Activated T-cell treated with anti-CD3 and anti-CD28 coated beads, Interleukin-2, amount 50 U/mL, for 48 hours (primary cell): Measurements from ENCODE around the gene BCAS1.
"Not testable (repeated sequence)": the region's sequence is repeated elsewhere in the genome, so short reads cannot be mapped to it uniquely, and the experiment has no call there.

Source experiments
- DNase-seq, 2 experiments: peaks; one replicate each; pipeline ENCODE4 v3.0.0-alpha.2; 2020

BCAS1 gene

DNA sequence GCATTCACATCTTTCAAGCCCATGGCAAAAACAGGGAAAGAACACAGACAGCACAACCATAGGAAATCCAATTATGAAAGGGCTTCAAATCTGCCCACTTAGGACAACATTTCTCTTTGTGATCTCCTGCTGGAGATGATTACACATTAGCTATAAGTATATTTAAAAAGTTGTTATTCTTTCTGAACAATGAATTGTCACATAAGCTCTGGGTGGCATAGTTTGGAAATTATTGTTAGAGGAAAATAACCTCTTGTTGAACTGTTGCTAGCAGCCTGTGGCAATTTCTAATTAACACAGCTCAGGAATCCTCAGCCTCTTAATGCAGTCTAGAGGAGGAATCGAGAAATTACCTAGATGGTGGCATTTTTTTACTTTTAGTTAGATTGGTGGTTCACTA is 54.9 kb downstream of the BCAS1 start:
- DNase-seq: no peak

DNA sequence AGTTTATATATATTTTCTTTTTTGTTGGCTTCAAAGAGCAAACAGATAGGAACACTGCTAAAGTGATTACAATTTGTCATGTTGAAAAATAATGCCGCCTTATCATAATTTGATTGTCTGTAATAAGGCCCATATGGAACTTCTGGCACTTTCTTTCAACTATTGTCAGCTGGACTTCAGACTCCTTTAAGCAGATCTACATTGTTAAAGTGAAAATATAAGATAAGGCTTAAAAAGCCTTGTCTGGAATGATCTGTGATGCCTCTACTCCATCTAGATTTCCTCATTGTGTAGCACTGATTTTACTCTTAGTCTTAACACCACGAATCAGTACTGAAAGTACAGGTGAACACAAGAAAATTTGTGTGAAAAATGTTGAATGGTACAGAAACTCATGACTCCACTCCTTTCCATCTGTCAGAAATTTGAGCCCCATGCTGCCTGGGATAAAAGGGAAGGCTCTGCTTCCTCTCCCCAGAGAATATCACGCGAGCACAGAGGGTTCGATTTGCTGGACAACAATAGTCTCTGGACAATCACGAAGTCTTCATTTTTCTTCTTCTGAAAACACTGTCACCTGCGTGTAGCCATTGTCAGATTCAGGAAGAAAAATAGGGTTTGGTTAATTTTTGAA is 56.0 kb downstream of the BCAS1 start:
- DNase-seq: no peak

DNA sequence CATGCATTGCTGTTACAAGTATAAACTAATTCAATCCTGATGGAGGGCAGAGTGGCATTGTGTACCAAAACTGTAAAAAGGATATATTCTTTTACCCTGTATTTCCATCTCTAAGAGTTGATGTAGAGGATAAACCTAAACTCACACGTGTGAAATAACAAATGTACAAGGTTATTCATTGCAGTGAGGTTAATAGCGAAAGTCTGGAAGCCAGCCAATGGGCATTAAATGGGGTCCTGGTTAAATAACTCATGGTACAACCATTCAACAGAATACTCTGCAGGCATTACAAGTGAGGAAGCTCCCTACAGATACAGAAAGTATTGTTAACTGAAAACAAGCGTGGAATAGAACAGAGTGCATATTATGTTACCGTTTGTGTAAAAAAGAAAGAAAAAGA is 56.9 kb downstream of the BCAS1 start:
- DNase-seq: no peak

DNA sequence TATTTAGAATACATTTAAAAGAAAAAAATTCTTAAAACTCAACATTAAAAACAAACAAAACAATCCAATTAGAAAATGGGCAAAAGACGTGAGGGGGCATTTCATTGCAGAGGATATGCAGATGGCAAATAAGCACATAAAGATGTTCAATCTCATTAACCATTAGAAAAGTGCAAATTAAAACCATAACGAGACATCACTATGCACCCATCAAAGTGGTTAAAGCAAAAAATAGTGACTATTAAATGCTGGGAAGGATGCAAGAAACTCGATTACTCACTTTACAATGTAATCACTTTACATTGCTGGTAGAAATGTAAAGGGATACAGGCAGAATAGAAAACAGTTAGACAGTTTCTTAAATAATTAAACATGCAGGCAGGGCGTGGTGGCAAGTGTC is 59.0 kb downstream of the BCAS1 start:
- DNase-seq: no peak

DNA sequence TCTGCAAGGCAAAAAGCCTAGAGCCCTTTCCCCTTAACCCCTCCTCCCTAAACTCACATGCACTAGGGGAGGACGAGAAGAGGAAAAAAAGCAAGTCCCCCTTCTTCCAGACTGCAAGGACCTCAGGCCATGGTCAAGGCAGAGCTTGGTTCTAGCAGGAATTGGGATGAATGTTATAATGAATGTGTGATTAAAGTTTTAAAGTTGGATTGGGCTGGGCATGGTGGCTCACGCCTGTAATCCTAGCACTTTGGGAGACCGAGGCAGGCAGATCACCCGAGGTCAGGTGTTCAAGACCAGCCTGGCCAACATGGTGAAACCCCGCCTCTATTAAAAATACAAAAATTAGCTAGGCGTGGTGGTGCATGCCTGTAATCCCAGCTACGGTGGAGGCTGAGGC is 64.2 kb downstream of the BCAS1 start:
- DNase-seq: not testable (repeated sequence)

DNA sequence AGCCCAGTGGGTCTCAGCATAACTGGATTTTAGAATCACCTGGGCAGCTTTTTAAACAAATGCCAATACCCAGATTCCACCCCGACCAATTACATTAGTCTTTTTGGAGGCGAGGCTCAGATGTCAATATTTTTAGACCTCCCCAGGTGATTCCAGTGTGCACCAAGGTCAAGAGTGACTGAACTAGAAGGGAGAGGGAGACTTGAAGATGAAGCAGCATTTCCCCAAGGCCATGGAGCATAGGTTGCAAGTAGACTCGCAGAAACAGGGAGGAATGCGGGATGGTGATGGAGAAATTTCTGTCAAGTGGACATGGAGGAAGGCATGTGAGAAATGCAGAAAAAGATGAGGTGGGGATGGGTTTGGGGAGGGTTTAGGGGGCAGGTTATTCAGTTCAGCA is 64.9 kb downstream of the BCAS1 start:
- DNase-seq: no peak

DNA sequence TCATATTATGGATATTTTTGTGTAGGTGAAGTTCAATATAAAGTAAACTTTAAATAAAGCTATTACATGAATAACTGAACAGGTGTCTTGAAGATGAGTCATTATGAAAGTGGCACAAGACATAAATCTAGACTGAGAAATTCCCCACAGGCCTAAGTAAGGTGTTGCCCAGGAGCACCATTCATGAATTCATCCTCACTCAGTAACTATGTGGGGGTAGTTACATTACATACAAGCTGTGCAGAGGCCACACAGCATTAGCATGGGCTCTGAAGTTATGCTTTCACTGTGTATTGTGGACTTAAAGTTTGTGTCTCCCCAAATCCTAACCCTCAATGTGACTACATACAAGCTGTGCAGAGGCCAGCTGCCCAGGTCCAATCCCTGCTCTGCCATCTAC is 65.9 kb downstream of the BCAS1 start:
- no peak for DNase-seq

DNA sequence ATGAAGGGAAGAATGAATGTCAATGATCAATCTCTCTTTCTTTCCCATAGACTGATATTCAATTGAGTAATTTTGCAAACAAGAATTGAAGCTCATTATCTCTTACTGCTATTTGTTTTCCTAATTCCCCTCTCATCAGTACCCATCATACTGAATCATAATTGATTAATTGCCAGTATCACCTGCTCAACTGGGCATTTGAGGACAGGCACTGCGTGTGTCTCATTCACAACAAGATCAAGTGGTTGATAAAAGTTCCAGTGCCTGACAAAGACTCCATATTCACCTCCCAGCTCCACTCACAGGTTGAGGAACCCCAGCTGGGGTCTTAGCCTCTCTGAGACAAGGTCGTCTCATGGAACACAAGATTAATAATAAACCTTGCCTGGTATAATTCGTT is 67.7 kb downstream of the BCAS1 start:
- no peak for DNase-seq

DNA sequence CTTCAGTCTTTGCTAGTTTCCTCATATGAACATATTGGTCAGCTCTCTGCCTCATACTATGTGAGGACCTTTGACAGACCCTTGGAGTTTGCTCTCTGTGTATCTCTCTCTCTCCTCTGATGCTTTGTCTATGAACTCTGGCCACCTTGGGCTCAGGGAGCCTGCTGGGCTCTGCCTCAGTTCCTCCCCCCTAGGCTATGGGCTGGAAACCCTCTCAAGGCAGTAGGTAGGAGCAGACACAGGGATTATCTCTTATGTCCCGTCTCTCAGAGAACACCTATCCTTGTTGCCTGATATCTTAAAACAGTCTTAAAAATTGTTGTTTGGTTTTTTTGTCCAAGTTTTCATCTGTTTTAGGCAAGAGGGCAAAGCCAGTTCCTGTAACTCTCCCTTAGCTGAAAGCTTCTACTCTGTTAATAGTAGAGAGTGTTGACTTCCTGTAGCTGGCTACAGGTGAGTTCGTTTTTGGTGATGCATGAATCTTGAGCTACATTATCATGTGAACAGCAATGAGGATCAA is 68.3 kb downstream of the BCAS1 start:
- DNase-seq: no peak

DNA sequence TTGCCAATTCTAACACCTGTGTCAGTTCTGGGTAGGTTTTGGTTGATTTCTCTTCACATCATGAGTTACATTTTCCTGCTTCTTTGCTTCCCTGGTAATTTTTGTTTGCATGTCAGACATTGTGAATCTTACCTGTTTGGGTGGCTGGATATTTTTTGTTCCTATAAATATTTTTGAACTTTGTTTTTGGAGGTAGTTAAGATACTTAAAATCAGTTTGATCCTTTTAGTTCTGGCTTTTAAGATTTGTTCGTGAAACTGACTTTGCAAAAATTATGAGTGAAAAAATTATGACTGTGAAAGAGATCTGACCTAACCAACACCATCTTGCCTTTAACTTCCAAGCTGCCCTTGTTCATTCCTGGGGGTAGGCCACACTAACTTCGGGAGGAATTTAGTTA is 69.5 kb downstream of the BCAS1 start:
- DNase-seq: no peak

DNA sequence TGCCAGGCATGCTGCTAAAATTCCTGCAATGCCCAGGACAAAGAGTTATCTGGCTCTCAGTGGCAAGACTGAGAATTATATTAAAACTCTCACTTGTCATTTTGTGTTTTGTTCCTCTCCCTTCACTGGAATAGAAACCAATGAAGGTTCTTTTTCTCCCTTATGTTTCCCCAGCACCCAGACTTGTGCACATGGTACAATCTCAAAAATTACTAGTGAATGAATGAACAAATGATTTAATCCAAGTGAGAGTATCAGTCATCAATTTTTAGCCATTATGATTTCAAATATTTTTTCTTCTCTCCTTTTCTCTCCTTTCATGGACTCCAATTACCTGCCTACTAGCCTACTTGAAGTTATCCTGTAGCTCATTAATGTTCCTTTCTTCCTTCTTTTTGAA is 70.1 kb downstream of the BCAS1 start:
- DNase-seq: no peak

DNA sequence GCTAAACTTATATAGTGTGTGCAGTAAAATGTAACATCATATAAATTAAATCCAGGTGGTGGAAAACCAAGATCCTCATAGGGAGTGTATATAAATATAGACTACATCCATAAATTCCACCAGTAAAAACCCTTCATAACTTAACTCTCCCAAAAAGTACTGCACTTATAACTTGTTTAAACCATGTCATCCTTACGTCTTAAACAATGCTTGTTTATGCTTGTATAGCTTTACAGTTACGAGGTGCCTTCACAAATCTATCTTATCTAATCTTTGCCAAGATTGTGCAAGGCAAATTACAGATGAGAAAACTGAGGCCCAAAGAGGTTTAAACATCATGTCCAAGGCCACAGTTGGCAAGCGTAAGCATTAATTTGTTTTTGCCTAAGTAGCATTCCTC is 71.3 kb downstream of the BCAS1 start:
- no peak for DNase-seq

DNA sequence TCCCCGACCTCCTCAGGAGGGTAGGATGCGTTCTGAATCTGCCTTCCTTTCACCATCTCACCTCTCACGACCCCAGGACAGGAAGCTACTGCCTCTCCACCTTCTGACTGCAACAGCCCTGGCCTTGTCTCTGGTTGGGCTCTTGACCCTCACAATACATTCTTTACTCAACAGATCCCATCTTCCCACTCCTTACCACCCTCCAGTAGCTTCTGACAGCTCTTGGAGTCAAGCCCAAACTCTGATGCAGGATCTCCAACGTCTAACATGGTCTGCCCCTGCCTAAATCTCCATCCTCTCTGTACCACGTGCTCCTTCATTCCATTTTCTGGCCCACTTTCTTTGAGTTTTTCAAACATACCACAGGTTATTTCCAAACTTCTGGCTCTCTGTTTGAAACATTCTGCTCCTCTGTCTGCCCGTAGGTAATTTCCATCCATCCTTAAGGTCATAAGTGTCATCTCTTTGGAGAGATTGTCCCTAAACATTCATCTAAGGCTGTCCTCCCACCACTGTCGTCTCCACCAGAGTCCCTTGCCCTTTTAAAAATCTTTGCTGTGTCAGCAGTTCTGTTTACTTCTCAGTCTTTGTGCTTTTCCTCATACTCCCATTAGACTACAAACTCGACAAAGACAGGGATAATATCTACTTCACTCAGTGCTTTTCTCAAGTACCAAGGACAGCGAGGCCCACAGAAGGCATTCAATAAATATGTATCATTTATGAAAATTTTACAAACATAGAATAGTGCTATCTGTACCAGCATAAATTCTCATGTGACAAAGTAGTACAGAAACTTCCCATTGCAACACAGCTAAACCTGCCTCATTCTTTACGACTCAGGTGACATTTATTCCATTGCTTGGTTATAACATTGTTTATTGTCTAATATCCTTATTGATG is 73.6 kb downstream of the BCAS1 start:
- DNase-seq: no peak

DNA sequence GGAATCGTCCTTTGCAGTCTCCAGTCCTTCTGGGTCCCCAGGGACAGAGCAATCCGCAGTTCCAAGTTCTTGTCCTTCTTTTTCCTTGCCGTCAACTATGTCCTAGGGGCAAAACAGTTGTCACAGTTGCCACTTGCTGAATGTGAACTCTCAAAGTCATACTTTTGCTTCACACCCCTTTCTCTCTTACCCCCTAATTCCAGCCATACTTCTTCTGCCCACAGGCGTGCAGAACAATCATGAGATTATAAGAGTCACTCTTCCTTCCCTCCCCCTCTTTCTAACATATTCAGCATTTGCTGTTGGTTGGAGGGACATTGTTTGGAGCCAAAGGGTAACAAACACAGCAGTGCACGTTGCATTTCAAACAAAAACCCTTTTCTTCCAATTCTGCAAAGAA is 74.4 kb downstream of the BCAS1 start:
- DNase-seq: no peak

DNA sequence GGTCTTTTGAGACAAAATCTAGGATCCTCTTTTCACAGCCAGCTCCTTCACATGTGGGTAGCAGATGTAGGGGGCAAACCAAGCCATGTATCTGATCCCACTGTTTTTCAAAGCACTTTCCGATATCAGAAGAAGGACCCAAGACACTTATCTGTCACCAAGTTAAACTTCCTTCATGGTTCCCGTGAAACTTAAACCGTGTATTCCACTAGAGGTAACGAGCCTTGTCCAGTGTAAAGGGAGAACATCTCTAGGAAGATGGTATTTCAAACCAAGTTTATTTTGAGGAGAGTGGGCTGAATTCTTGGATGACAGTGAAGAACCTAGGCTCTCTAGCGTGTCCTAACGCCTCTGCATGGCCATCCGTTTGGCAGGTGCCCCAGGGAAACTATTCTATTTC is 76.3 kb downstream of the BCAS1 start:
- DNase-seq: no peak

DNA sequence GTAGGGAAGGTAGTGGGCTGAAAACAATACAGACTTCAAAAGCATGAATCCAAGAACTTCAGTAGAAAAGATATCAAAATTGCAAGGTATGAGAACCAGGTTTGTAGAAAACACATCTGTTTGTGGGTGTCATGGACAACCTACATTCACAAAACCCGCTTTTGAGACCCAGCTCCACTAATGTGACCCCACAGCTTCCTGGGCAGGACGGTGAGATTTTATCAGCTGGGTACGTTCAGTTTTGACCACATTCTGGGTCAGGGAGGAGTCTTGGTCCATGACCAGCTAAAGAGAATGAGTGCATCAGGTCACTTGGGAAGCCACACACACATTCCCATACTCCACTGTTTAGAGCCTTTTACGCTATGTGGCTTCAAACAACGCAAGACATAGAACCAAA is 77.1 kb downstream of the BCAS1 start:
- DNase-seq: no peak

DNA sequence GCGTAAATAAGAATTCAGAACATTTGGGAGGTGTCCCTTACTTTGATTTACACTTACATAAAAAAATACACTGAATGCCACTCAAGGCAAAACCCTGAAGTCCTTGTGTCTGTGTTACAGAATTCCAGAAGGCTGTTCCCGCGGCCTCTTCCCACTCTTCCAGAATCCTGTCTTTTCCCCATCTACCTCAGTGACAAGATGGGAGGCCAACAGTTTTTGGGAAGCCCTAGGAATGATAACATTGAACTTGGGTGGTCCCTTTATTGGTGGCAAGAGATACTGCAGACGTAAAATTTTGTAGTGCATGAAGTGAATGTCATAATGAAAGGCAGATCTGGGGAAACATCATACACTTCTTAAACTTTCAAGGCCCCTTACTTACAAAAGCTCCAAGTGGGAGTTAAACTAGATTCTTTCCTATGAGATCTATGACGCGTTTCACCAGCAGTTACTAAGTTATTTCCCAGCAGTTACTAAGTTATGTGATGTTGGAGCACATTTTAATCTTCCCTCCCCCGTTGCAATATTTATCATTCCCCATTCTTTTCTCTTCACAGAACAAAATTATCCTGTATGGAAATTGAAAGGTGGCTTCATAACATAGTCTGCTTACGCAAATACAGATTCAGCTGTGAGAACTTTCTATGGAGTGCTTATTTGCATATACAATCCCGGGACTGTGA is 79.5 kb downstream of the BCAS1 start:
- no peak for DNase-seq

DNA sequence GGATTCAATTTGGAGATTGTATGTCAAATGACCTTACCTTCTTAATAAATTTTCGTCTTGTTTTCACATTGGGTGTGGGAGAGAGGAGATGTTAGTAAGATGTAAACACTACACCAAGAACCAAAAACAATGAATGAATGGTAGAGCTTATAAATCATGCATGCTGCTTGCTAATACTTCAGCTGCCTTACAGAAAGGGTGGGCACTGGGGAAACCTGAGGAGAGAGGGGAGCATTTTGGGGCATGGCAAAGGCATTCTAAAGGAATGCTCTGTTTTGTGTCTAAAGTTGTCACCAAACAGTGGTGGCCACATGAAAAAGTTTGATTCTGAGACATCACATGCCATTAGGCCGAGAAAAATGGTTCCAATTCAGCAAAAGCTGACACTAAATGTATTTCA is 80.4 kb downstream of the BCAS1 start:
- DNase-seq: no peak

DNA sequence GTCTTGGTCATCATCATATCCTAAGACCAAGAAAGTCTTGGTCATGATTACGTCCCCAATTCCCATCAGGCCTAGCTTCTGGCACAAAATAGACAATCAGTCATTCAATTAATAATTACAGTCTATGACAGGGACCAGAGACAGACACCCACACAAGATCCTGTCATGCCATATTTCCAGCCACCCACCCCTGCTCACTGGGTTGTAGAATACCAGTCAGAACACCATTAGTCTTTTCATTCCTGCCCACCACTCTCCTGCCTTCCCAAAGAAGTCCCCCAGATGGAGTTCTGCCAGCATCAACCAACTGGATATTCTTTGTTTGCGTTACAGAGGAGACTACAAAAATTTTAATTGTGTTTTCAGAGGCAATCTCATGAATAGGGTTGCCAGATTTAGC is 81.0 kb downstream of the BCAS1 start:
- no peak for DNase-seq

DNA sequence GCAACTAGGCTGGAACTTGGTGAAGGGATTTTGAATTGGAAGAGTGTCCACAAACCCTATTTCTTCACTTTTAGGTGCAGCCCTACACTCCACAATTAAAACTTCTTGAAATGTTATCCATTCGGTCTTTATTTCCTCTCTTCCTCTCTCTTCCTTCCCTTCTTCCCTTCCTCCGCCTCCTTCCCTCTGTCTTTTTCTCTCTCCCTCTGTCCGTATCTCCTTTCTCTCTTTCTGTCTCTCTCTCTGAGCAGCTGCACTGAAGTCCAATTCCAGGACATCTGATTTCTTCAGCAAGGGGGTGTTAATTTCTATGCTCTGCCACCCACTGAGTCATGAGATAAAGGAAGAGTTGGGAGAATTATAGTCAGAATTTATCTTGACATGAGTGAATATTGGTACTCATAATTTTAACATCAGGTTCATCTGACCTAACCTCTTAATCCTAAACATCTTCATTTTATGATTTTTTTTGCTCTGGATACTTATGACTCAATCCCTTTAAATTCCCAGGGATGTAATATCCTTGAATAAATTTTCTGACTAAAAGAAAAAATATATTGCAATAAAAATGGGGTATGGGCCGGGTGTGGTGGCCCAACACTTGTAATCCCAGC is 84.2 kb downstream of the BCAS1 start:
- DNase-seq: no peak

DNA sequence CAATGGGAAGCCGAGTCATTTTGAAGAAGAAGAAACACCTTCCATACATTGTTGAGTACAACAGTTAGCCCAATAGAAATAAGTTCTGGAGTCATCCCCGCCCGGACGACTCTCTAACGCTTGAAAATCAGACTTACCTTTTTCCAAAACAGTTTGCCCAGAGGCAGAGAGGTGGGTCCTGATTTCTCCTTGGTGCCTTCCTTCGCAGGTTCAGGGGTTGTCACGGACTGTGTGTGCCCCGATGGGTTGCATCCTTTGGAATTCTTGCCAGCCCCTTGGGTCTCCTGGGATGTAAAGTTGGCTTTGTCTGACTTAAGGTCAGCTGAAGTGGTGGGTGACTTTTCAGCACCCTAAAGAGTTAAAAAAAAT is 85.3 kb downstream of the BCAS1 start:
- DNase-seq: no peak

DNA sequence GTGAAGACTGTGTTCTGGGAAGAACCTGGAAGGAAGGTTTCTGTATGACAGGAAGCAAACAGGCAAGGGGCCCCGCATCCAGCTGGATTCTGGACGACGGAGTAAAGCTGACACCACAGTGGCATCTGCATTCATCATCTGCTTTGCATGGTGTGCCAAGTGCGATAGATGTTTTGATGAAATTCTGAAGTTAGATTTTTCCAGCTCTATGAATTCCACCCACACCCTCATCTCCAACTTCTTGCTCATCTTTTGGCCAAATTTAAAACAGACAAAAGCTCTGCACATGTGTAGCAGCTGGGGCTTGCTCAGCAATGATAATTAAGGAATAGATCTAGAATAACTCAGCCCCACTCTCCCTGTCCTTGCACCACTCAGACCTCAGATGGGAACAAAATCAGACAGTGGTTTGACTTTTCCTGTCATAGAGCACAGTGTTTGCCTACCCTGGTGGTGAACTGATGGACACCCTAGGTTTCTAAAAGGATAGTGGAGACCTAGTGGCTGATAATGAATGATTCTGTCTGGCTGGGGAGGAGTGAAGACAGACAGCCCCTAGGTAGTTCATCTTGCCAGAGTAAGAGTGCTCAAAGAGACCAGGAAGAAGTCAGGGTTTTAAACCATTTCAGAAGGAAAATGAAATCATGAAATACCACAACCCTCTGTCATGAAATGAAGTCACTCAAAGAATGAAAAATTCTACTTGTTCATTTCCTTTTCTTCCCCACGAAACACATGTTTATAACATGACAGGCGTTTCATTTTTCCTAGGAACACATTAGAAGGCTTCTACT is 85.8 kb downstream of the BCAS1 start:
- no peak for DNase-seq

DNA sequence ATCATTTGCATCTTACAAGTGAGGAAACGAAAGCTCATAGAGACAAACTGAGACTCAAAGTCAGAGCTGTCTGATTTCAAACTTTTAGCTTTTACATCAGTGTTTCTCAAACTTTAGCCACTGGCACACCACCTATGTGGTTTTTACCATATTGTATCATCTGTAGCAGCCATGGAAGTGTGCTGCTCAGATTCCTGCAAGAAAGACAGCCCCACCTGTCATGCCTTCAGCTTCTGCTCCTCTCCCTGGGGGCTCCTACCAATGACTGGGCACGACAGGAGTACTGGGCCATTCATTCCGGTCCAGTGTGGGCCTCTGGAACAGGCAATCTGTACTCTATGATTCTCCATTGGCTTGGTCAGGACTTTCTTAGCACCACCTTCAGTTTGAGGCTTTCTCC is 87.0 kb downstream of the BCAS1 start:
- DNase-seq: no peak
